GM18505 (cell line): ENCODE measurements around the gene ZFP92.

Experiments used
- ATAC-seq: cut with Tn5 transposase; IDR thresholded peaks from one replicate; pipeline ENCODE4 v1.9.1; 2021; ENCODE audit not compliant: unreplicated experiment
- POLR2A ChIP-seq: IDR thresholded peaks from 4 replicates; pipeline ENCODE4 v1.6.1; 2011; ENCODE audit warnings: borderline replicate concordance; ENCODE audit not compliant: insufficient read depth, insufficient read length; ENCODE audit errors: extremely low read depth

The ZFP92 gene

DNA sequence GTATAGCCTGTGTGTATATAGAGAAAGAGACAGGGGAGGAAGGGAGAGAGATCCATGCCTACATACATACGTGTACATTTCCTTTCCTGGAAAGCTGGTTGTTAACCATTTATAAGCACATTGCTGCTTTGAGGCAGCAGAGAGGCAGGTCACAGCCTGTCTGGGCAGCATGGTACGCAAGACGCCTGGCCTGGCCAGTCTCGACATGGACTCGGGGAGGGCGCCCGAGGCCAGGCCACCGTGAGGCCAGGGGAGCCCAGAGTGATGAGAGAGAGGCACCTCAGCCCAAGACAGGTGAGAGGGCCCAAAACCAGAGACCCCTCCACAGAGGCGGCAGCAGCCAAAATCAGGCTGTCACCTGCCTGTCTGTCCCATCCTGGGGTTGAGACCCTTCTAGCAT, 30.7 kb downstream of the ZFP92 start:
- ATAC-seq: no peak

DNA sequence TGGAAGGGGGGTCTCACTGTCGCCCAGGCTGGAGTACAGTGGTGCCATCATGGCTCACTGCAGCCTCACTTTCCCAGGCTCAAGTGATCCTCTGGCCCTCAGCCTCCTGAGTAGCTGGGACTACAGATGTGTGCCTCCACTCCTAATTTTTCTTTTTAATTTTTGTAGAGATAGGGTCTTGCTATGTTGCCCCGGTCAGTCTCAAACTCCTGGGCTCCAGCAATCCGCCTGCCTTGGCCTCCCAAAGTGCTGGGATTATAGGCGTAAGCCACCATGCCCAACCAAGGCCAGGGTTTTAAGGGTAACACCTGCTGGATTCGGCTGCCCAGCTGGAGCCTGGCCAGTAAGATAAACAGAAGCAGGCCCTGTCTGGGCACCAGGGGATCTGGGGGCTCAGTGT, 31.2 kb downstream of the ZFP92 start:
- no peak for TF ChIP-seq POLR2A
- ATAC-seq: no peak

More for the DNA sequence above, 30.7 kb downstream of the ZFP92 start:
- no peak for TF ChIP-seq POLR2A

DNA sequence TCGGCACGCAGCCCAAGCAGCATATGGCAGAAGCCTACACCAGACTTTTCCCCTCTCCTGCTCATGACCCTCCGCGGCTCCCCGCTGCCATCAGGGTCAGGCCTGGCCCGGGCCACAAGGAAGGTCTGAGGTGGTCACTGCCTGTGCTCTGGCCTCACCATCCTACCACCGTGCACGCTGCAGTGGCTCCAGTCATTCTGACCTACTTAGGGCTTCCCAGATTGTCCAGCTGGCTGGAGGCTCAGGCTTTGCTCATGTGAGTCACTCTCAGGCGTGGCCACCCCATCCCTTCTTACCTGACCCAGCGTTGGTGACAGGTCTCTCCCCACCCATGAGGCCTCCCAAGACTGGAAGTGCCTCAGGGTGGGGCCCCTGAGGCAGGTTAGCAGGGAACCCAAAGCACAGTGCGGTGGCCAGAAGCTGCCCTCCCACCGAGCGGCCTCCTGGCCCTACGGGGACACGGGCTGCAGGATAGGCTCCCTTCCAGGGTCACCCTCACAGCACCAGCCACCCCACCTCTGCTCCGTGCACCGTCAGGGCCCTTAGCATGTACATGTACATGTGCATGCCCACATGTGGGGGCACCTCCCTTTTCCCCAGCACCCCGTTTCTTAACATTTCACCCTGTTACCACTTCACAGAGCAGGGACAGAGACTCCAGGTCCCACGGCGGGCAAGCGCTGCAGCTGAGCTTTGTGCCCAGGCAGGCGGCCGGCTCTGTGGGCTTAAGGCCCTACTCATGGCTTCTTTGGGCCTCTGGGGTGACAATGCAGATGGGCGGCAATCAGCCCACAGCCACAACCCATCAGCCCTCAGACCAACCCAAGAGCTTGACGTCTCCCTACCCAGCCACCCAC, 32.4 kb downstream of the ZFP92 start:
- TF ChIP-seq POLR2A: no peak
- ATAC-seq: no peak

DNA sequence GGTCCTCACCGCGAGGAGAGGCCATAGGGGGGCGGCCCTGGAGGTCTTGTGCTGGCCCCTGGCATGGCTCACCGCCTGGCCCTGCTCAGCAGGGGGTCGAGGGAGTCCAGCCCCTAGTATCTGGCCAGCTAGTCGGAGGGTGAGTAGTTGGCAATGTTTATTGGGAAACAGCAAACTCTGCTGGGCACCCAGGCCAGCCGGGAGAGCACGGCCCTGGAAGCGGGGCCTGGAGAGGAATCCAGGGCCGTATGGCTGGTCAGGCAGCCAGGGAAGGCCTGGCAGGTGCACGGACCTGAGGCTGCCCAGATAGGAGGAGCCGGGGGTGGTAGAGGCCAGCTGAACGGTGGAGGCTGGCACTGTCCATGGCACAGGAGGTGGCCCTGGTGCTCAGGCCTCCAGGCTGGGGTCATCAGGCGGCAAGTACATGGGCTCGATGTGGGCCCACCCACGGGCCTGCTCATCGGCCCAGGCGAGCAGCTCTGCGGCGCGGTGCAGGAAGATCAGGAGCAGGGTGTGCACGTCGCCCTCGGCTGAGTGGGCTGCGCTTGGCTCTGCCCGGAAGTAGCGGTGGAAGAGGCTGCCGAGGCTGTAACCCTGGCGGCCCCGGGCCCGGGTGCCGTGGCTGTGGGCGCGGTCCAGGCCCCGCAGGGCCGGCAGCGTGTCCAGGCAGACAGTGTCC, 33.2 kb downstream of the ZFP92 start:
- ATAC-seq: no peak

DNA sequence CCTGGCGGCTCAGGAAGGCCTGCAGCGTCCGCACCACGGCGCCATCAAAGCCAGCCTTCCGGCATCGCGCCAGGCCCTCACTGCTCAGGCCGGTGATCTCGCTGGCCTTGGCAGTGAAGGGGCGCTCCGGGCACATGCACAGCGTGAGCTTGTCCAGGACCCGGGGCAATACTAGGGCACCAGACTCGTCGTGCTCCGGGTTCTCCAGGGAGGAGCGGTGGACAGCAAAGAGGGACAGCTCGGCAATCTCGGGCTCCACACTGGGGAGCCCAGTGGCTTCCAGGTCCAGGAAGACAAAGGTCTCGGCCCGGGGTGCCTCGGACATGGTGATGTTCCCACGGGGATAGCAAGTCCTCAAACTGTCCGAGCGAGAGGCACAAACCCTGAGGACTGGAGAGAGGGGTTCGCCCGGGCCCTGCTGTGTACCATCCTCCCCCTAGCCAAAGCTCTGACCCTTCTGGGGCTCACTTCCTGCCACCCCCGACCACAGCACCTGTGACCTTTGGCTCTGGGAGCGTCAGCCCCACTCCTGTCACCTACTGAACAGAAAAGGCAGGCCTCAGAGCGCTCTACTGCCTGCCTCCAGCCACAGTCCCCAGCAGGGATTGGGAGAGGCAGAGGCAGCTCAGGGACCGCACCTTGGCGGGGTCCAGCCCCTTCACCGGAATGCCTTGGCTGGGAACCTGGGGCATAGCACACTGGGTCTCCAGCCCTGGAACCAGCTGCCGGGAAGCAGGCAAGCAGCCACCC, 34.0 kb downstream of the ZFP92 start:
- no peak for TF ChIP-seq POLR2A
- no peak for ATAC-seq

More for the DNA sequence above, 33.2 kb downstream of the ZFP92 start:
- no peak for TF ChIP-seq POLR2A

DNA sequence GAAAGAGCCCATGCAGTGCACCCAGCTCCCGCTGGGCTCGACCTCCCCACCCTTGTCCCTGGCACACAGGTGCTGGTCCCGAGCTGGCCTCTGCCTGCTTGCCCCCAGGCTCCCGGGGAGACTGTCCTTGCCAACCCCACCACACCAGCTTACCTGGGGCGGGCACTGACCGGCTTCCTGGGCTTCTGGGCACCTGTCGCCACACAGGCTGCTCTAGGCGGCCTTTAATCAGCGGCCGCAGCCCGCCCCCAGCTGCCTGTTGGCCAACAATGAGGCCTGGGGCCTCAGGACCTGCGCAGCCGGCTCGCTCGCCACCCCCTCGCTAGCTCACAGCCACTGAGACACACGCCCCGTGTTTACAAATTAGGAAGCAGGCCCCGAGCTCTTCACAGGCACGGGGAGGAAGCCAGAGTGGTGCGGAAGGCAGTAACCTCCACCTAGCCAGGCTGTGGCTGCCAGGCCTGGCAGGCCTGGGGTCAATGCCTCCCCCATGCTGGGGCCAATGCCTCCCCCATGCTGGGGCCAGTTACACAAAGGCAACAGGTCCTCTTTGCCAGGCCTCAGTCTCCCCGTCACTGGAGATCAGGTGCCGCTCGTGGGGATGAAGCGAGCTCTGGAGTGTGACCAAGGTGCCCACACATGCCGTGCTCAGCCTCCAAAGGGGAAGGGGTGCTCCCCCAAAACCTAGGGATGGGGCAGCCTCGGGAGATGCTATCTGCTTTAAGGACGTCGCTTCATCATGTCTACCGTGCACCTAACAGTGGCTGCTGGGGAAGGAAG, 34.8 kb downstream of the ZFP92 start, which contains the start of gene TREX2:
Gene TREX2, minus strand, starts transcription at position 201 of the 780 bp plus-strand sequence. CDS start 626 bp downstream, outside the sequence.
- no peak for ATAC-seq
- no peak for TF ChIP-seq POLR2A

DNA sequence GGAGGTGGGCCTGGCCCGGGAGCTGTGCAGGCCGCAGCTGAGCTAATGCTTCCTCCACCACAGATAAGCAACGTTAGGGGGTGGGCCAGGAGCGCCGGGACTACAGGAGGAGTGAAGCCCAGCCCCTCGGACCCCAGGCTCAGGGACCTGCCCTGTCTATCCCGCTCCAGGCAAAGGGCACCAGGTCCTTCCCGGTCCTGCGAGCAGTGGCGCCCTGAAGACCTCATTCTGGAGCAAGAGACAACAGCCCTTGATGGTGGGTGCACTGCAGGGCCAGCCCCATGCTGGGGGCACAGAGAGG, 35.3 kb downstream of the ZFP92 start:
- ATAC-seq: no peak
- no peak for TF ChIP-seq POLR2A

DNA sequence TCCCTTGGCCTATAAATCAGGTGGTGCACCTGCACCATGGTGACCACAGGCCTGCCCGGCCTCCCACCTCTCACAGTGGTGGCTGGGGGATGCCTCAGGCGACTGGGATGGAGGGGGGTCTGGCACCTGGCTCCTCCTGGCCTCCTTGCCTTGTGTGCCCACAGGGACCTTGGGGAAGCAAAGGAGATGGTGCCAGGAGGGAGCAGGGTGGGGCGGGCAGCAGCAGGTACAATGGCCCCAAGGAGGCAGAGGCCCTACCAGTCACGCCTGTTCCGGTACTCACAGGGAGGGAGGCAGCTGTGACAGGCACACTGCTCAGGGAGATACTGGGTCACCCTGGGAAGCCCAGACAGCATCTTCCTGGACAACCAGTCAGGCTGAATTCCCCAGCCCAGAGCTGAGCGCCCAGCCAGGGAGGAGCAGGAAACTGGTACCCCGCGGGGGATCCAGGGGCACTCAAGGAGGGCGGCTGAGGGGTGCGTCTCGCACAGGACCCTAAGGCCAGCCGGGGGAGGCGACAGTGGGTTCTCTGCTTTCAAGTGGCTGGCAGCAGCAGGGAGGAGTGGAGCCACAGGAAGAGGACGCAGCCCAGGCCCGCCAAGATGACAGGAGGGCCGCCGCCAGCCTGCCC, 35.8 kb downstream of the ZFP92 start:
- TF ChIP-seq POLR2A: no peak
- no peak for ATAC-seq

DNA sequence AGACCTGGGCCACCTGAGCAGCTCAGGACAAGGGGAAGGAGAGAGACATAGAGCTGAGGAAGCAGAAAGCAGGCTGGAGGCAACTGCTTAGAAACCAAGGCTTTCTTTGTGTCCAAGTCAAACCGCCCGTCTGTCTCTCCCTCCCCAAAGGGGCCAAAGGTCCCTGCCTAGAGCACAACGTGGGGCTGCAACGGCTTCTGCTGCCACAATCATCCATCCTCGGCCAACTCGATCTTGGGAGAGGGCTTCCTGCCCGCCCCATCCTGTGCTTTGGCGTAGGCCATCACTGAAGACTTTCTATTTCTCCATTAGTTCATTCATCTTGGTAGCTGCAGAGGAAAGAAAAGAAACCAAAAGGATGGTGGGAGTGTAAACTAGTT, 36.3 kb downstream of the ZFP92 start:
- ATAC-seq: no peak
- no peak for TF ChIP-seq POLR2A

DNA sequence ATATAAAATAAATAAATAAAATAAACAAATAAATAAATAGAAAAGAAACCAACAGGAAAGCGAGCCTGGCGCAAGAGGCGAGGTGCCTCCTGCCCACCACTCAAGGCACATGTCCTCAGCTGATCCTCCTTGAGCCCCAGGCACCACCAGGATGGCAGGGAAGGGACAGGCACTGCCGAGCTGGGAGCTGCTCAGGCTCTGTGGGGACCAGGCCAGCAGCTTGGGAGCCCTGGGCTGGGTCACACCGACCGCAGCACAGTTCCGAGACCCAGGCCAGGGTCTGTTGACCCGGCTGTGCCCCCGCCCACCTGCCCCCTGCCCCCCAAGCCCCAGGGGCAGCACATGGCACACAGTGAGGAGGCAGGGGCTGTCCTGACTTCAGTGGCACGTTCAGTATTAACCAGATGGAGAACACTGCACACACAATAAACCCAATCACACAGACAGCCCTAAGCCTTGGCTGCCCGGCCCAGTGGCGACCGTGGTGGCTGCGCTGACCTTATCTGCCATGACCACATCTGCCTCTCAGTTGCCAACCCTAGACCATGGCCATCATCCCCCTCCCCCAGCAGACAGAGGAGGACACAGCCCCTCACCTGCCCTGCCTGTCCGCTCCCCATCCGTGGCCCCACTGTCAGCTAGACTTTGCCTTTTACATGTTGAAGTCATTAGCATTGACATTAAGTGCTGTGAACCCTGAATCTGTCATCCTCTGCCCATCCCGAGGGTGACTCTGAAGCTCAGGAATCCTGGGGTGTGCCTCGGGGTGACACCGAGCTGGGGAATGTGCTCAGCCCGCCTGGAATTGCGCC, 37.5 kb downstream of the ZFP92 start:
- ATAC-seq: no peak
- TF ChIP-seq POLR2A: no peak

DNA sequence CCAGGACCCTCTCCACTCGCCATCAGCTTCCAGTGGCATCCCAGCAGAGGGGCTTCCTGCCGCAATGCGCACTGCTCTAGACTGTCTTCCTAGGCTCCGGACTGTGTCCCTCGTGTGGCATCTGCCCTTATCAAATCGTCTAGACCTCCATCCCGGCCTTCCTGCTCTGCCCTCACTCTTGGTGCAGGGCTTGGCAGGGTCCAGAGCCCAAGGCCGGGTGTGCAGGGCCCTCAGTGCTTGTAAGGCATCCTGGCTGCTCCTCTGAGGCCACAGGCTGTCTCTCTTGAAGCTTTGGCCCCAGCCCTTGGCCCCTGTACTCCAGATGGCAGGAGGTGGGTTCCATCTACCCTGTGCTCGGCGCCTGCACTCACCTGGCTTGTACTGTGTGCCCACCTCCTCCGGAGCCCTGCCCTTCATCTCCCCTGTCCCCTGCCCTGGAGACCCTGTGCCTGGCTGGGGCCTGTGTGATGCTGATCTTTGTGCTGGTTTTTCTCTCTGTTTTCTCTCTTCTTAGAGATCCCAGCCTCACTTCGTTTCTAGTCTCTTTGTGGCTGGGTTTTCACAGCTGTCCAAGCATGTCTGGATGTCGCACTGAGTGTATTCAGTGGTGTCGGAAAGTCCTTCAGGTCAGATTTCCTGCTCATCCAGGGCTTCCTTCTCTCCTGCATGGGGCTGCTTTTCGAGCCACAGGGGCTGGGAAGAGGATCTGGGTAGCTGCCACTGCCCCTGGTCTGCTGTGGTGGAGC, 38.3 kb downstream of the ZFP92 start:
- TF ChIP-seq POLR2A: no peak
- ATAC-seq: no peak
